GM20000 (cell line): Measurements from ENCODE around the gene NKAIN2.

Experiments
- DNase-seq: peaks from one replicate; pipeline ENCODE4 v3.0.0; 2012; ENCODE audit warnings: low spot score
- CTCF ChIP-seq: IDR thresholded peaks from 2 replicates; pipeline ENCODE4 v1.5.1; 2012; ENCODE audit warnings: mild to moderate bottlenecking, control low read depth; ENCODE audit errors: extremely low read depth, missing control alignments

The NKAIN2 gene

GRCh38 chr6:124073021-124073420 is 269.4 kb downstream of the NKAIN2 start:
- no peak for TF ChIP-seq CTCF

GRCh38 chr6:124073820-124074587 is 270.3 kb downstream of the NKAIN2 start:
- no peak for DNase-seq
- TF ChIP-seq CTCF: no peak

More at GRCh38 chr6:124073021-124073420, 269.4 kb downstream of the NKAIN2 start:
- DNase-seq: no peak

- DNase-seq: no peak
- no peak for TF ChIP-seq CTCF
Observed at GRCh38 chr6:124074606-124075005, 270.9 kb downstream of the NKAIN2 start.

GRCh38 chr6:124076336-124077048 is 272.8 kb downstream of the NKAIN2 start:
- no peak for TF ChIP-seq CTCF
- DNase-seq: no peak

- no peak for DNase-seq
- no peak for TF ChIP-seq CTCF
Observed at GRCh38 chr6:124078169-124078568, 274.5 kb downstream of the NKAIN2 start.

- no peak for DNase-seq
- TF ChIP-seq CTCF: no peak
Observed at GRCh38 chr6:124080483-124080882, 276.8 kb downstream of the NKAIN2 start.

- TF ChIP-seq CTCF: no peak
- no peak for DNase-seq
Observed at GRCh38 chr6:124090491-124090890, 286.8 kb downstream of the NKAIN2 start.
